SK-N-SH treated with all-trans-retinoic acid at 6 μM for 48 hours (cell line): ENCODE measurements around the gene ANP32B.

Source experiments
- ISL1 ChIP-seq: fragments of 250-450 bp; sonication (Bioruptor Pico); IDR thresholded peaks from 2 replicates; pipeline ENCODE4 v2.1.2; 2022; ENCODE audit warnings: mild to moderate bottlenecking, moderate library complexity
- ZFP3 ChIP-seq: fragments of 250-450 bp; sonication (Bioruptor Pico); IDR thresholded peaks from 2 replicates; pipeline ENCODE4 v1.5.0; 2020; ENCODE audit warnings: mild to moderate bottlenecking, moderate library complexity
- ZNF565 ChIP-seq: fragments of 450-650 bp; formaldehyde crosslinking; conservative IDR thresholded peaks from 2 replicates; pipeline ENCODE4 v1.5.0; 2020; ENCODE audit warnings: low read depth, mild to moderate bottlenecking, moderate library complexity
- TF ChIP-seq, protein P1 (sequence below): fragments of 250-450 bp; sonication (Bioruptor Pico); IDR thresholded peaks from 2 replicates; pipeline ENCODE4 v1.8.0; 2020; ENCODE audit warnings: mild to moderate bottlenecking, moderate library complexity, borderline replicate concordance

DNA sequence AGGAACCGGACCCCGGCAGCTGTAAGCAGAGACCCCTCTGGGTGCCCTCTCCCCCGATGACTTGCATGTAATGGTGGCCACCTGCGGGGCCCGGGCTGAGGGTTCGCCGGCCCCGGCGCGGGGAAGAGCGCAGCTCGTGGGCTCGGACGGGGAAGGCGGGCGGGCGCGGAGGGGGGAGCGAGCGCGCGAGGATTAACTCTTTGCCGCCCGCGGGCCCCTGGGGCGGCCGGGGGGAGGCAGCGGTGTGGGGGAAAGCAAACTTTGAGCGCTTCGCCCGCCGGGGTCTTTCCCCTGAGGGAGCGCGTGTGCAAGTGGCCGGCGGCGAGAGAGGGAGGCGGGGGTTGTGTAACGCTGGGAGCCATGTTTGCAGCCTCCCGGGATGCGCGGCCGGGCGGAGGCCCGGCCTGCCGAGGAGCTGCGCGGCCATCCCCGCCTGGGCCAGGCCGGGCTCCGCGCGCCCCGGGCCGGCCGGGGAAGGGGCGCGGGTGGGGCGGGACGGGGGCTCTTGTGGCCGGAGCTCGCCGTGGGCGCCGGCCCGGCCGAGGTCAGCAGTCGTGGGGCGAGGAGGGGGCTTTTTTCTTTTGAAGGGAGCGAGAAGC is 547 bp downstream of the ANP32B start:
- TF ChIP-seq ISL1 (CRISPR knock-in tag): no peak
- TF ChIP-seq ZNF565: no peak
- TF ChIP-seq, protein P1, sequence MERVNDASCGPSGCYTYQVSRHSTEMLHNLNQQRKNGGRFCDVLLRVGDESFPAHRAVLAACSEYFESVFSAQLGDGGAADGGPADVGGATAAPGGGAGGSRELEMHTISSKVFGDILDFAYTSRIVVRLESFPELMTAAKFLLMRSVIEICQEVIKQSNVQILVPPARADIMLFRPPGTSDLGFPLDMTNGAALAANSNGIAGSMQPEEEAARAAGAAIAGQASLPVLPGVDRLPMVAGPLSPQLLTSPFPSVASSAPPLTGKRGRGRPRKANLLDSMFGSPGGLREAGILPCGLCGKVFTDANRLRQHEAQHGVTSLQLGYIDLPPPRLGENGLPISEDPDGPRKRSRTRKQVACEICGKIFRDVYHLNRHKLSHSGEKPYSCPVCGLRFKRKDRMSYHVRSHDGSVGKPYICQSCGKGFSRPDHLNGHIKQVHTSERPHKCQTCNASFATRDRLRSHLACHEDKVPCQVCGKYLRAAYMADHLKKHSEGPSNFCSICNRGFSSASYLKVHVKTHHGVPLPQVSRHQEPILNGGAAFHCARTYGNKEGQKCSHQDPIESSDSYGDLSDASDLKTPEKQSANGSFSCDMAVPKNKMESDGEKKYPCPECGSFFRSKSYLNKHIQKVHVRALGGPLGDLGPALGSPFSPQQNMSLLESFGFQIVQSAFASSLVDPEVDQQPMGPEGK (CRISPR knock-in tag): no peak
- no peak for TF ChIP-seq ZFP3 (CRISPR knock-in tag)
